Astrocyte (in vitro differentiated cells and primary cell): ENCODE data around the gene PLA2G4F. TPM values are rescaled to one million over a fixed set of nuclear protein-coding genes. Genes with fewer than 3 reads are reported as not detected.

Experiments
- DNase-seq: peaks from one replicate; pipeline ENCODE4 v3.0.0-alpha.2; 2010; ENCODE audit warnings: low read depth
- FAIRE-seq: peaks from 2 replicates; lab custom pipeline; 2011; peaks lifted over from hg19 to GRCh38; lab: Jason Lieb, UNC
- H2AFZ ChIP-seq: 2 replicates; pipeline ENCODE4 v1.6.0; 2012; ENCODE audit warnings: low read depth, low read length, inconsistent platforms
- H3K27ac ChIP-seq: 2 replicates; pipeline ENCODE4 v1.5.1; 2011; ENCODE audit warnings: low read depth, low read length, inconsistent platforms
- H3K27me3 ChIP-seq: 2 replicates; pipeline ENCODE4 v1.6.0; 2011; ENCODE audit warnings: low read length, inconsistent platforms; ENCODE audit not compliant: insufficient read depth
- H3K36me3 ChIP-seq: 2 replicates; pipeline ENCODE4 v1.5.1; 2011; ENCODE audit warnings: low read length, inconsistent platforms; ENCODE audit not compliant: insufficient read depth
- H3K4me1 ChIP-seq: 2 replicates; pipeline ENCODE4 v1.5.1; 2011; ENCODE audit warnings: low read length, inconsistent platforms; ENCODE audit not compliant: insufficient read depth
- H3K4me2 ChIP-seq: 2 replicates; pipeline ENCODE4 v1.6.0; 2012; ENCODE audit warnings: low read length, inconsistent platforms
- H3K4me3 ChIP-seq: 2 replicates; pipeline ENCODE4 v1.5.1; 2011; ENCODE audit warnings: low read depth, mild to moderate bottlenecking, low read length, inconsistent platforms; ENCODE audit not compliant: insufficient read depth
- H3K79me2 ChIP-seq: 2 replicates; pipeline ENCODE4 v1.6.0; 2012; ENCODE audit warnings: mild to moderate bottlenecking, low read length, inconsistent platforms; ENCODE audit not compliant: insufficient read depth
- H3K9ac ChIP-seq: 2 replicates; pipeline ENCODE4 v1.6.0; 2012; ENCODE audit warnings: mild to moderate bottlenecking, low read length, inconsistent platforms
- H3K9me3 ChIP-seq: 2 replicates; pipeline ENCODE4 v1.5.1; 2012; ENCODE audit warnings: low read depth, mild to moderate bottlenecking, low read length, inconsistent platforms; ENCODE audit not compliant: insufficient read depth
- H4K20me1 ChIP-seq: 2 replicates; pipeline ENCODE4 v1.6.0; 2012; ENCODE audit warnings: low read length, inconsistent platforms; ENCODE audit not compliant: insufficient read depth
- H3K27ac Mint-ChIP-seq: one replicate; pipeline ENCODE4 v1.8.0; 2021; ENCODE audit warnings: mild to moderate bottlenecking, mixed read lengths; ENCODE audit not compliant: unreplicated experiment
- H3K27me3 Mint-ChIP-seq: one replicate; pipeline ENCODE4 v1.8.0; 2021; ENCODE audit warnings: low read depth, mixed read lengths; ENCODE audit not compliant: unreplicated experiment
- H3K36me3 Mint-ChIP-seq: one replicate; pipeline ENCODE4 v1.8.0; 2021; ENCODE audit warnings: low read depth, mixed read lengths; ENCODE audit not compliant: unreplicated experiment
- H3K4me1 Mint-ChIP-seq: one replicate; pipeline ENCODE4 v1.8.0; 2021; ENCODE audit warnings: low read depth, mixed read lengths; ENCODE audit not compliant: unreplicated experiment
- H3K4me3 Mint-ChIP-seq: one replicate; pipeline ENCODE4 v1.8.0; 2021; ENCODE audit warnings: mild to moderate bottlenecking, moderate library complexity, mixed read lengths; ENCODE audit not compliant: unreplicated experiment
- H3K9me3 Mint-ChIP-seq: one replicate; pipeline ENCODE4 v1.8.0; 2021; ENCODE audit warnings: mild to moderate bottlenecking, mixed read lengths; ENCODE audit not compliant: unreplicated experiment
- CTCF ChIP-seq: IDR thresholded peaks from 2 replicates; pipeline ENCODE4 v1.5.1; 2011; ENCODE audit warnings: low read depth, mild to moderate bottlenecking, inconsistent platforms, low read length, moderate library complexity; ENCODE audit not compliant: insufficient read depth
- EZH2 ChIP-seq: IDR thresholded peaks from 2 replicates; pipeline ENCODE4 v1.6.1; 2012; ENCODE audit warnings: mild to moderate bottlenecking, low read length, inconsistent platforms; ENCODE audit not compliant: insufficient read depth
- total RNA-seq: library from RNA; stranded (reverse); gene quantifications from 2 replicates; pipeline ENCODE4 v1.2.1, GENCODE V29; 2021

PLA2G4F gene
- total RNA-seq, 1 donor from 2014 or later = 0.30 TPM

- Histone ChIP-seq H3K4me3 (no peak overlapping the region), H3K27me3 (no peaks in the 10 kb centered on the region), H2AFZ (no peak overlapping the region), H3K9ac (no peak overlapping the region), H3K9me3 (no peaks in the 10 kb centered on the region), H3K79me2 (no peaks in the 10 kb centered on the region), H3K36me3 (peaks cover 57% of the 10 kb centered on the region), H3K27ac (no peak overlapping the region), H3K4me2 (no peak overlapping the region), H4K20me1 (no peaks in the 10 kb centered on the region), H3K4me1 (no peaks in the 10 kb centered on the region)
- H3K4me1 Mint-ChIP-seq = no peaks in the 10 kb centered on the region
- no peaks in the 10 kb centered on the region for H3K27me3 Mint-ChIP-seq
- FAIRE-seq (no peak), DNase-seq (no peak)
- TF ChIP-seq EZH2 (no peak), CTCF (no peak)
- H3K27ac Mint-ChIP-seq = no peak overlapping the region
- H3K9me3 Mint-ChIP-seq = no peaks in the 10 kb centered on the region
- no peak overlapping the region for H3K4me3 Mint-ChIP-seq
- H3K36me3 Mint-ChIP-seq = peaks cover 28% of the 10 kb centered on the region
Observed at GRCh38 chr15:42171795-42172194, 15.4 kb upstream of the PLA2G4F start.

GRCh38 chr15:42171122-42171521 lies 14.7 kb upstream of the PLA2G4F start:
- no peak overlapping the region for H3K4me2 ChIP-seq
- Mint-ChIP-seq H3K4me1 (no peaks in the 10 kb centered on the region), H3K9me3 (no peaks in the 10 kb centered on the region), H3K36me3 (peaks cover 34% of the 10 kb centered on the region), H3K27me3 (no peaks in the 10 kb centered on the region), H3K4me3 (no peak overlapping the region), H3K27ac (no peak overlapping the region)
- H3K9ac ChIP-seq = no peak overlapping the region
- no peaks in the 10 kb centered on the region for H4K20me1 ChIP-seq
- H3K27ac ChIP-seq = no peak overlapping the region
- no peaks in the 10 kb centered on the region for H3K4me1 ChIP-seq
- no peak for FAIRE-seq
- DNase-seq = no peak
- no peaks in the 10 kb centered on the region for H3K79me2 ChIP-seq
- H3K36me3 ChIP-seq = peaks cover 60% of the 10 kb centered on the region
- no peaks in the 10 kb centered on the region for H3K27me3 ChIP-seq
- TF ChIP-seq EZH2 (no peak), CTCF (no peak)
- no peak overlapping the region for H2AFZ ChIP-seq
- no peak overlapping the region for H3K4me3 ChIP-seq
- no peaks in the 10 kb centered on the region for H3K9me3 ChIP-seq

GRCh38 chr15:42166225-42166940 lies 9.9 kb upstream of the PLA2G4F start:
- Mint-ChIP-seq H3K4me1 (no peaks in the 10 kb centered on the region), H3K9me3 (no peaks in the 10 kb centered on the region), H3K4me3 (no peak overlapping the region), H3K36me3 (peaks cover 46% of the 10 kb centered on the region), H3K27me3 (no peaks in the 10 kb centered on the region), H3K27ac (no peak overlapping the region)
- Histone ChIP-seq H3K36me3 (peaks cover 77% of the 10 kb centered on the region), H3K27me3 (no peaks in the 10 kb centered on the region), H3K9me3 (no peaks in the 10 kb centered on the region), H3K4me3 (no peak overlapping the region), H4K20me1 (no peaks in the 10 kb centered on the region), H3K4me2 (no peak overlapping the region), H3K27ac (no peak overlapping the region), H2AFZ (no peak overlapping the region), H3K79me2 (no peaks in the 10 kb centered on the region), H3K9ac (no peak overlapping the region), H3K4me1 (no peaks in the 10 kb centered on the region)
- DNase-seq (no peak), FAIRE-seq (no peak)
- TF ChIP-seq CTCF = no peak
- no peak for TF ChIP-seq EZH2
